ENCODE data around the gene TCIRG1. TPM values are rescaled to one million over a fixed set of nuclear protein-coding genes. Genes with fewer than 3 reads are reported as not detected.

Gene TCIRG1
- 4.7 TPM for total RNA-seq

DNA sequence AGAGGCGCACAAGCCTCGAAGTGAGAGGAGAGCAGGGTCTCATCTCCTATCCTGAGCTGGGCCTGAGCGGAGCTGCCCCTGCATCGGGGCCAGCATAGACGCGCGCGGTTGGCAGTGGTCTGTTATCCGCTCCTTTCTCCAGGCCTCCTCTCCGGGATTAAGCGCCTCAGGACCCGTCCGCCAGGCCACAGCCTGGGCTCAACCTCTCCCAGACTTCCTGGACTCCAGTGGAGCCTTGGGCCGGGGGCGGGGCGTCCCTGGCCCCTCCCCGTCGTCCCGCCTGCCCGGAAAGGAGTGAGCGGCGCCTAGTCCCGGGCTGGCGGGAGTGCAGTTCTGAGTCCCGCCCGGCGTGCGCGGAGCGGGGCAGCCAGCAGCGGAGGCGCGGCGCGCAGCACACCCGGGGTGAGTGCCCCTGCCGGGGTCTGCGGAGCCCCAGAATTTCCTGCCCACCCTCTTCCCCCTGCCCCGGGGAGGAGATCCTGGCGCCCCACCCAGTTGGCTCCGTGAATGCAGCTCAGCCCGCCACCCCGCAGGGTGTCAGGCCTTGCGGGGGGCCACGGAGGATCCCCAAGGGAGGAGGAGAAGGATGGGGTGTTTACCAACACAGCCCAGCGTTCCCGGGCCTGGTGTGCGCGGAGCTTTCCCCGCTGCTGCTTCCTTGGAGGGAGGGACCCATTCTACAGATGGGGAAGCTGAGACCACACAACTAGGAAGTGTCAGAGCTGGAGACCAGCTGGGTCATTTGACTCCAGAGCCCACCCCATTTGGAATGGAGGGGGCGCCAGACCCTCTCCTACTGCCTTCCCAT lies at the start of gene TCIRG1:
Gene TCIRG1, plus strand, starts transcription at position 308 of the 808 bp plus-strand sequence. CDS start 2,247 bp downstream, outside the sequence.

DNA sequence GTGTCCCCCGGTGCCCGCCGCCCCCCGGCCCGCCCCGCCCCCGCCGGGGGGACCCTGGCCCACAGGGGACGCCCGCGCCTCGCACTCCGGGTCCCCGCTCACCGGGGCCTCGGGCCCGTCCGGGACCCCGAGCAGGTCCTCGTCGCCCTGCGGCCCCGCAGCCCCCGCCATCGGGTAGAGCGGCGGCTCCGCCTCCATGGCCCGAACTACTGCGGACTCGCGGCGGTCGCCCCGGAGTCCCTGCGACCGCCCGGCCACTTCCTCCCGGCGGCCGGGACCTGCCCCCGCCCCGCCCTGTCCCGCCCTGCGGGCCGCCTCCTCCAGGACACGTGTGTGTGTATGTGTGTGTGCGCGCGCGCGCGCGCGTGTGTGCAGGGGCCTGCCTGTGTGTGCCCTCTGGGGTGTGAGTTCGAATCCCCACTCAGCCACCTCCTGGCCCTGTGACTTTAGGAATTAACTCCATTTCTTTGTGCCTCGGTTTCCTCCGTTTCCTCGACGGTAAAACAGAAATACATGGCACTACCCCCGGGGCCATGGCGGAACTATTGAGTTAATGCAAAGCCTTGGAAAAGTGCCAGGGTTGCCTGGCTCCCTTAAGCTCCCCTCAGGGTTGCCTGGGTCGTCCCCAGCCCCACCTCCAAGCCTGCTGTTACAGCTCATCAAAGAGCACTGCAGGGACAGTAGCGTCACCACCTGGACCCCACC lies 34.8 kb upstream of the TCIRG1 start, which contains the start of gene UNC93B1:
Gene UNC93B1, minus strand, starts transcription at position 252 of the 705 bp plus-strand sequence. Its CDS starts 54 bp downstream, at position 198.

GRCh38 chr11:68010090-68011041 lies 28.5 kb upstream of the TCIRG1 start, which contains the start of gene ALDH3B1:
ALDH3B1 (plus strand) TSS chr11:68010327; CDS start chr11:68015298, 4,971 bp downstream.

GRCh38 chr11:68030318-68031143 lies 8.3 kb upstream of the TCIRG1 start, which contains the start of gene NDUFS8:
NDUFS8 (plus strand) TSS chr11:68030681; CDS start chr11:68032152, 1,471 bp downstream.

Small RNA genes within 50 kb of the gene (small RNA-seq; reads per million reads assigned to genes)
- gene MIR6753 (ENCODE audit: low replicate concordance): not detected

Other genes starting within 250 kb of the TCIRG1 start
- gene UNC93B1, start 34.9 kb upstream of the TCIRG1 start, total RNA-seq: 3.4 TPM
- gene ALDH3B1, start 28.7 kb upstream of the TCIRG1 start, total RNA-seq: 0.31 TPM
- 57.3 TPM for gene NDUFS8, start 8.3 kb upstream of the TCIRG1 start, total RNA-seq
- gene CHKA, start 82.4 kb downstream of the TCIRG1 start, total RNA-seq: 72.0 TPM
- gene KMT5B, start 174.3 kb downstream of the TCIRG1 start, total RNA-seq: 164 TPM
- gene C11orf24, start 232.9 kb downstream of the TCIRG1 start, total RNA-seq: 15.3 TPM

All from parietal lobe (tissue), 2 donors.